ENCODE data around the gene TOP1. TPM values are rescaled to one million over a fixed set of nuclear protein-coding genes. Genes with fewer than 3 reads are reported as not detected.

The TOP1 gene
- total RNA-seq, 6 experiments from 2014 or later: 17.3 to 29.7 (median 25.5) TPM

DNA sequence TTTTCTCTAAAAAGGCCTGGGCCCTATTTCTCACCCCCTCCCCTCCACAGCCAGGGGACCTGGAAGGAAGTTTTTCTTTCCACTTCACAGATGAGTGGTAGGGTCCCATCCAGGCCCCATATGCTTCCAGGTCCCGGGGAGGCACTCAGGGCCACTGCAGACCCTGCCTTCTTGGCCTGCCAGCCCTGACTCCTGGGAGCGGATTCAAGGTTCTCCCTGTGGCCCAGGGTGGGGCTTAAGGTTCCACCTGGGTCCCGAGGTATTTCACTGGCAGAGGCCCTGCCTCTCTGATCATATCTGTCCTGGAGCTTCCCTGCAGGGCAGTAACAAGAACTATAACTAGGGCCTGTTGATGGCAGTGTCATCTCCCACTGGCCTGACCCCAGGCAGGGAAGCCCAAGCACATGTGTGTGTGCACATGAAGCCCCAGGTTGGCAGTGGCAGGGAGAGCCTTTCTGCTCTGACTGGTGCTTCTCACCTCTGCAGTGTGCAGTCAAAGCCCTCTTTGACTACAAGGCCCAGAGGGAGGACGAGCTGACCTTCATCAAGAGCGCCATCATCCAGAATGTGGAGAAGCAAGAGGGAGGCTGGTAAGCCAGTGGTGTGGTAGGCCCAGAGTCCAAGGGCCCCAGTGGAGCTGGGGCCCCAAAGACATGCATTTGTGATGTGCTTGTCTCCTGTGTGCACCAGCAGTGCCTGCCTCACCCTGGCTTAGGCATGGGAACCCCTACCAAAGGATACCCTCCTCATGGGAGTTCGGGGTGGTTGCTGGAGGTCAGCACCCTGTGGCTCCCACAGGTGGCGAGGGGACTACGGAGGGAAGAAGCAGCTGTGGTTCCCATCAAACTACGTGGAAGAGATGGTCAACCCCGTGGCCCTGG lies 139.9 kb downstream of the TOP1 start:
- peak in 2 of 3 donors; percentile 31 to 40 for DNase-seq
- Histone ChIP-seq H3K4me1 (no peaks in the 10 kb centered on the region), H3K4me3 (no peak overlapping the region), H3K36me3 (peaks cover 0 to 35% (median 9%) of the 10 kb centered on the region in 4 donors), H3K9me3 (no peaks in the 10 kb centered on the region), H3K27ac (no peak overlapping the region), H3K27me3 (no peaks in the 10 kb centered on the region)
- no peak for TF ChIP-seq POLR2A (IDR thresholded peaks at IDR 0.05)
- TF ChIP-seq CTCF (IDR thresholded peaks at IDR 0.05): no peak
- 80% methylated on average over 1 of the region's 10 CpGs for WGBS (ENCODE audit: insufficient coverage, low coverage, low lambda C conversion rate, missing lambda C conversion rate)
- ATAC-seq: no peak
- intact Hi-C loops (cut with DNase I): no loop called here

- Histone ChIP-seq H3K27ac (no peak overlapping the region), H3K4me1 (no peaks in the 10 kb centered on the region), H3K27me3 (no peaks in the 10 kb centered on the region), H3K4me3 (no peak overlapping the region), H3K36me3 (peaks cover 0 to 28% (median 8%) of the 10 kb centered on the region in 4 donors), H3K9me3 (no peaks in the 10 kb centered on the region)
- DNase-seq: no peak
- TF ChIP-seq POLR2A (IDR thresholded peaks at IDR 0.05) (no peak), CTCF (IDR thresholded peaks at IDR 0.05) (no peak)
- intact Hi-C loops (cut with DNase I): no loop called here
- WGBS (ENCODE audit: insufficient coverage, low coverage, low lambda C conversion rate, missing lambda C conversion rate): no CpG with 5 or more reads among the region's 9 CpGs
- no peak for ATAC-seq
Measured at GRCh38 chr20:41169162-41169690, 140.6 kb downstream of the TOP1 start.

DNA sequence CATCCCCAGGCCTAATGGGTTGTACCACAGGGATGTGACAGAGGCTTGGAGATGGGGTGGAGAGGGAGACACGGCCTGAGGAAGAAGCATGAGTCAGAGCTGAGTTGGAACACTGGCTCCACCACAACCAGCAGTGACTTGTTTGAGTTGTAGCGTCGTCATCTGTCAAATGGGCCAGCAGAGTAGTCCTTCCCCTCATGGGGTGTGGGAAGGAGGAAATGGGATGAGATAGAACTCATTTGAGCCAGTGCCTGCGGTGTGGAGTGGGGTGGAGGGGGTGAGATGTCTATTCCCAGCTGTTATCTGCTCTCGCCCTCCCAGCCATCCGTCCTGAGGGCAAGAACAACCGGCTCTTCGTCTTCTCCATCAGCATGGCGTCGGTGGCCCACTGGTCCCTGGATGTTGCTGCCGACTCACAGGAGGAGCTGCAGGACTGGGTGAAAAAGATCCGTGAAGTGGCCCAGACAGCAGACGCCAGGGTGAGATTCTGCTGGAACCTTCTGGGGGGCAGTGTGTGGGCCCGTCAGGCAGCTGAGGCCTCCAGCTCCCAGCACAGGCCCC lies 141.2 kb downstream of the TOP1 start:
- 86% methylated on average over 6 of the region's 14 CpGs for WGBS (ENCODE audit: insufficient coverage, low coverage, low lambda C conversion rate, missing lambda C conversion rate)
- no peaks in the 10 kb centered on the region for H3K4me1 ChIP-seq
- H3K9me3 ChIP-seq: no peaks in the 10 kb centered on the region
- TF ChIP-seq POLR2A (IDR thresholded peaks at IDR 0.05) (no peak), CTCF (IDR thresholded peaks at IDR 0.05) (no peak)
- H3K36me3 ChIP-seq: peaks cover 0 to 27% (median 6%) of the 10 kb centered on the region in 4 donors
- no peaks in the 10 kb centered on the region for H3K27me3 ChIP-seq
- no peak overlapping the region for H3K27ac ChIP-seq
- DNase-seq (peak; percentile 6 to 39 (median 31)), ATAC-seq (no peak)
- no peak overlapping the region for H3K4me3 ChIP-seq
- intact Hi-C loops (cut with DNase I): loop anchor here (5.0 to 10.0 kb wide), 2 partner anchors 55 to 167 kb away; no protein-coding TSS in a partner anchor

DNA sequence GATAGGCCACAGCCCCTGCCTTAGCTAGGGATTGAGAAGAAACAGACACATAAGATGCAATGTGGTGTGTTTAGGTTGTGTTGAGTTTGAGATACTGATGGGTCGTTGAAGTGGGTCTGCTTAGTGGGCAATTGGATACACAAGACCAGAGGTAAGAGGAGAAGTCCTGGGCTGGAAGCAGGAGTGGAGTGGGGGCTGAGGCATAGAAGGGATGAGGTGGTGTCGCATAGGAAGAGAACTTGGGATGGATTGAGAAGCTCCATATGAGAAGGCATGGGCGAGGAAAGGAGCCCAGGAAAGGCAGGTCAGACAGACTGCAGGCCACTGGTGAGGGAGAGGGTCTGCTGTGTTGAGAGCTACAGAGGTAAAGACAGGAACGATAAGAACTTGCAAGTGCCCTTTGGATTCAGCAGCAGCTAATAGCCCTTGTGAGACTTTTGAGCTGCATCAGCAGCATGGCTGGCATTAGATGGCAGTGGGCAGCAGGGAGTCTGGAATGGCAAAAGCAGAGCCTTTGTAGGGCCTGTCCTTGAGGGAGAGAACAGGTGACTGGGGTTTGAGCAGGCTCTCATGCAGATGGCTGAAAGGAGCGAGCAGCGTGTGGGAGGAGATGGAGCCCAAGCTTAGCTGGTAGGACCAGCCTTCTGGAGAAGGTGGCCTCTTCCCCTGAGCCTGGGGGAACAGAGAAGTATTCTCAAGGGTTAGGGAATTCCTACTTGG lies 141.9 kb downstream of the TOP1 start:
- ATAC-seq (no peak), DNase-seq (peak in 1 of 3 donors; percentile 28)
- Histone ChIP-seq H3K27ac (no peak overlapping the region), H3K9me3 (no peaks in the 10 kb centered on the region), H3K4me1 (no peaks in the 10 kb centered on the region), H3K27me3 (no peaks in the 10 kb centered on the region), H3K4me3 (no peak overlapping the region), H3K36me3 (peaks cover 0 to 22% (median 4%) of the 10 kb centered on the region in 4 donors)
- TF ChIP-seq CTCF (IDR thresholded peaks at IDR 0.05) (no peak), POLR2A (IDR thresholded peaks at IDR 0.05) (no peak)
- intact Hi-C loops (cut with DNase I): loop anchor here (5.0 to 10.0 kb wide), 2 partner anchors 54 to 167 kb away; no protein-coding TSS in a partner anchor
- WGBS (ENCODE audit: insufficient coverage, low coverage, low lambda C conversion rate, missing lambda C conversion rate): 86% methylated on average over 3 of the region's 6 CpGs

Measured in right lobe of liver (tissue), 6 donors.